Glutamatergic neuron (in vitro differentiated cells): ENCODE results near the gene CEND1. TPM values are rescaled to one million over a fixed set of nuclear protein-coding genes. Genes with fewer than 3 reads are reported as not detected.

Source experiments
- DNase-seq: peaks from one replicate; pipeline ENCODE4 v3.0.0; 2022
- H3K27ac Mint-ChIP-seq: one replicate; pipeline ENCODE4 v1.8.0; 2020; ENCODE audit warnings: mild to moderate bottlenecking, mixed read lengths, inconsistent platforms; ENCODE audit not compliant: unreplicated experiment
- H3K27me3 Mint-ChIP-seq: one replicate; pipeline ENCODE4 v1.8.0; 2020; ENCODE audit warnings: mild to moderate bottlenecking, moderate library complexity, mixed read lengths, inconsistent platforms; ENCODE audit not compliant: unreplicated experiment
- H3K36me3 Mint-ChIP-seq: one replicate; pipeline ENCODE4 v1.8.0; 2020; ENCODE audit warnings: mild to moderate bottlenecking, mixed read lengths, inconsistent platforms; ENCODE audit not compliant: unreplicated experiment
- H3K4me1 Mint-ChIP-seq: one replicate; pipeline ENCODE4 v1.8.0; 2020; ENCODE audit warnings: mild to moderate bottlenecking, low read depth, mixed read lengths, inconsistent platforms; ENCODE audit not compliant: unreplicated experiment
- H3K4me3 Mint-ChIP-seq: one replicate; pipeline ENCODE4 v1.8.0; 2020; ENCODE audit warnings: mild to moderate bottlenecking, mixed read lengths, inconsistent platforms; ENCODE audit not compliant: unreplicated experiment
- H3K9me3 Mint-ChIP-seq: one replicate; pipeline ENCODE4 v1.8.0; 2020; ENCODE audit warnings: mild to moderate bottlenecking, moderate library complexity, mixed read lengths, inconsistent platforms; ENCODE audit not compliant: unreplicated experiment
- CTCF ChIP-seq: fragments of 200-600 bp; sonication (generic); IDR thresholded peaks from one replicate; pipeline ENCODE4 v1.5.0; 2021; ENCODE audit not compliant: partially characterized antibody, unreplicated experiment
- total RNA-seq: library from RNA; stranded (reverse); fragmentation: NEBNext Ultra II Directional; extraction: Animal tissue kit (Norgen Biotek cat#: 25700); gene quantifications from one replicate; pipeline ENCODE4 v1.2.1, GENCODE V29; 2021; ENCODE audit not compliant: unreplicated experiment

The CEND1 gene
- total RNA-seq, 1 donor from 2014 or later = 58.7 TPM

- H3K36me3 Mint-ChIP-seq = no peaks in the 10 kb centered on the region
- H3K27me3 Mint-ChIP-seq = no peaks in the 10 kb centered on the region
- peak; percentile 76 for TF ChIP-seq CTCF
- peak; percentile 92 for DNase-seq
- peaks cover 6% of the 10 kb centered on the region for H3K9me3 Mint-ChIP-seq
- H3K4me1 Mint-ChIP-seq = peaks cover 15% of the 10 kb centered on the region
- H3K4me3 Mint-ChIP-seq = peak overlapping the region; percentile 62
- H3K27ac Mint-ChIP-seq = peak overlapping the region; percentile 84
Observed at GRCh38 chr11:783581-784015, 6.3 kb downstream of the CEND1 start.

GRCh38 chr11:782264-783174 is 7.4 kb downstream of the CEND1 start:
- peak; percentile 17 for DNase-seq
- Mint-ChIP-seq H3K36me3 (no peaks in the 10 kb centered on the region), H3K4me3 (no peak overlapping the region), H3K4me1 (peaks cover 14% of the 10 kb centered on the region), H3K9me3 (peaks cover 4% of the 10 kb centered on the region), H3K27ac (peak overlapping the region; percentile 84), H3K27me3 (no peaks in the 10 kb centered on the region)
- no peak for TF ChIP-seq CTCF

GRCh38 chr11:779955-780532 is 9.8 kb downstream of the CEND1 start:
- Mint-ChIP-seq H3K9me3 (peaks cover 5% of the 10 kb centered on the region), H3K4me1 (peaks cover 15% of the 10 kb centered on the region), H3K27me3 (peaks cover 4% of the 10 kb centered on the region), H3K27ac (no peak overlapping the region), H3K36me3 (no peaks in the 10 kb centered on the region), H3K4me3 (no peak overlapping the region)
- DNase-seq = peak; percentile 11
- TF ChIP-seq CTCF = no peak

- peaks cover 8% of the 10 kb centered on the region for H3K9me3 Mint-ChIP-seq
- no peak for TF ChIP-seq CTCF
- H3K4me3 Mint-ChIP-seq = no peak overlapping the region
- H3K4me1 Mint-ChIP-seq = peaks cover 15% of the 10 kb centered on the region
- H3K27me3 Mint-ChIP-seq = peaks cover 4% of the 10 kb centered on the region
- no peaks in the 10 kb centered on the region for H3K36me3 Mint-ChIP-seq
- no peak overlapping the region for H3K27ac Mint-ChIP-seq
- DNase-seq = peak; percentile 14
Observed at GRCh38 chr11:778976-779954, 10.6 kb downstream of the CEND1 start.
